Measurements from ENCODE around the gene FRY. TPM values are rescaled to one million over a fixed set of nuclear protein-coding genes. Genes with fewer than 3 reads are reported as not detected.

FRY gene
- total RNA-seq, result 17.8 and 26.3 TPM in 2 replicates

GRCh38 chr13:32031025-32031814, at the start of gene FRY:
TSS of gene FRY (plus strand) at chr13:32031774. CDS start at chr13:32031796, 22 bp downstream.

GRCh38 chr13:32315238-32316027, 283.9 kb downstream of the FRY start, which contains the start of the genes BRCA2 and ZAR1L:
TSS of gene BRCA2 (plus strand) at chr13:32315508. CDS start at chr13:32316461, 953 bp downstream.
TSS of gene ZAR1L (minus strand) at chr13:32315363. CDS start at chr13:32311925, 3,438 bp downstream.

Data from mammary microvascular endothelial cell (primary cell).